ENCODE data around the gene FCHSD1. TPM values are rescaled to one million over a fixed set of nuclear protein-coding genes. Genes with fewer than 3 reads are reported as not detected.
A peak's percentile ranks its signal among the peaks of the same experiment; 100 is the strongest.

FCHSD1 gene
- total RNA-seq, 4 donors from 2014 or later: 15.2 to 28.3 (median 22.7) TPM

DNA sequence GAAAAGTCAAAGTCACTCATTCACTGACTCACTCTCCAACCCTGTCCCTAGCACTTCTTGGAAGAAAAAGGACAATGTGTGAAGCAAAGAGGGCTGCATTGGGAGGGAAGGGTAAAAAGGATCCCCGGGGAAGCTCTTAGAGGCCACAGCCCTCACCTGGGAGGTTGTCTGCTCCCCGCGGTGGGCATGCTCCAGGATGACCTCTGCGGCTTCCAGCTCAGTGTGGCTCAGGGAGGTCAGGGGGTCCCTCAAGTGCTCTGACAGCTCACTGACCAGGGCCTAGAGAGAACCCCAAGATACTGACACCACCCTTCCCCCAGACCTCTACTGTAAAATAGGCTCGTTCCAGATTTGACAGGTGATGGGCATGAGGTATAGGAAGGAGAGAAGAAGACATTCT, 4.0 kb downstream of the FCHSD1 start:
- TF ChIP-seq POLR2A (IDR thresholded peaks at IDR 0.05): no peak
- TF ChIP-seq, protein P1, sequence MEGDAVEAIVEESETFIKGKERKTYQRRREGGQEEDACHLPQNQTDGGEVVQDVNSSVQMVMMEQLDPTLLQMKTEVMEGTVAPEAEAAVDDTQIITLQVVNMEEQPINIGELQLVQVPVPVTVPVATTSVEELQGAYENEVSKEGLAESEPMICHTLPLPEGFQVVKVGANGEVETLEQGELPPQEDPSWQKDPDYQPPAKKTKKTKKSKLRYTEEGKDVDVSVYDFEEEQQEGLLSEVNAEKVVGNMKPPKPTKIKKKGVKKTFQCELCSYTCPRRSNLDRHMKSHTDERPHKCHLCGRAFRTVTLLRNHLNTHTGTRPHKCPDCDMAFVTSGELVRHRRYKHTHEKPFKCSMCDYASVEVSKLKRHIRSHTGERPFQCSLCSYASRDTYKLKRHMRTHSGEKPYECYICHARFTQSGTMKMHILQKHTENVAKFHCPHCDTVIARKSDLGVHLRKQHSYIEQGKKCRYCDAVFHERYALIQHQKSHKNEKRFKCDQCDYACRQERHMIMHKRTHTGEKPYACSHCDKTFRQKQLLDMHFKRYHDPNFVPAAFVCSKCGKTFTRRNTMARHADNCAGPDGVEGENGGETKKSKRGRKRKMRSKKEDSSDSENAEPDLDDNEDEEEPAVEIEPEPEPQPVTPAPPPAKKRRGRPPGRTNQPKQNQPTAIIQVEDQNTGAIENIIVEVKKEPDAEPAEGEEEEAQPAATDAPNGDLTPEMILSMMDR (IDR thresholded peaks at IDR 0.05): no peak
- Histone ChIP-seq H3K36me3 (peaks cover 0 to 5% of the 10 kb centered on the region in 2 donors), H3K27ac (no peak overlapping the region), H3K4me1 (peaks cover 5 to 11% of the 10 kb centered on the region in 2 donors), H3K9me3 (no peaks in the 10 kb centered on the region), H3K4me3 (replicated peaks in 1 of 3) (no peak overlapping the region), H3K27me3 (no peaks in the 10 kb centered on the region)
- intact Hi-C loops (cut with DNase I): no loop called here
- no peak for DNase-seq
- WGBS, 2 donors: 89 to 92% methylated on average over 4 to 5 of the region's 5 CpGs

DNA sequence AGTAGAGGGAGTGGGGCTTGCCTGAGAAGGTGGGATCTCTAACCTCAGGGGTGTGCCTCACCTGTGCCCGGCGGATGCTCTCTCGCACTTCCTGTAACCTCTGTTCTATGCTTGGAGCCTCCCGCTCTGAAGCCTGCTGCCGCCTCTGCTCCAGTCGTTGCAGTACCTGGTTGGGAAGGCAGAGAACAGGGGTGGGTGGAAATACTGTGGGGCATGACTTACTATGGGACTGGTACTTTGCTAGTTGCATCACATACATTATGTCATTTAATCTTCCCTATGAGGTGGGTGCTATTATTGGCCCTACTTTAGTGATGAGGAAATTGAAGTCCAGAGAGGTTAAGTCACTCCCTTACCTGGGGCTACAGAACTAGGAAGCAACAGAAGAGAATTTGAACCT, 5.2 kb downstream of the FCHSD1 start:
- no peak for TF ChIP-seq POLR2A (IDR thresholded peaks at IDR 0.05)
- TF ChIP-seq, protein P1 (IDR thresholded peaks at IDR 0.05): no peak
- 96 to 97% methylated on average over 6 of the region's 6 CpGs for WGBS, 2 donors
- no peak for DNase-seq
- Histone ChIP-seq H3K27me3 (no peaks in the 10 kb centered on the region), H3K36me3 (peaks cover 0 to 5% of the 10 kb centered on the region in 2 donors), H3K9me3 (no peaks in the 10 kb centered on the region), H3K27ac (no peak overlapping the region), H3K4me3 (replicated peaks in 1 of 3) (no peak overlapping the region), H3K4me1 (peaks cover 5 to 7% of the 10 kb centered on the region in 2 donors)
- intact Hi-C loops (cut with DNase I): no loop called here

DNA sequence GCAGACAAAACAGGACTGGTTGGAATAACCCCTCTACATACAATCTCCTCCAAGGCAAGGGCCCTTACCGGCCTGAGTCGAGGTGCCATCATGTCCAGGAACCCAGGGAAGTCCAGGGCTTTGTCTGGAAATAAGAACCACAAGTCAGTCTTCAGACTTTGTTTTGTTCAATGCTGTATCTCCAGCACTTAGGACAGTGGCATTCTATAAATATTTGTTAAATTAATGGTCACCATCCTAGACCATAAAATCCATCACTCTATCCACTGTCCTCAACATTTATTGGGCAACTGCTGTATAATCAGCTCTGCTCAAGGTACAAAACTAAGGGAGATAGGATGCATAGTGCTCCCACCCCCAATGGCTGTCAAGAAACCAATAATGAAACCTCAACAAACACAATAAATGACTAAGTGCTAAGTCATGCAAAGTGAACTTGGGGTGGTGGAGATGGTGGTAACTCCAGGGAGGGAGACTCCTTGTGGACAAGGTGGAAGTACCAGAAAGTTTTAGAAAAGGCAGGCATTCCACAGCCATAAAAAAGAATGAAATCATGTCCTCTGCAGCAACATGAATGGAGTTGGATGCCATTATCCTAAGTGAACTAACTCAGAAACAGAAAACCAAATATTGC, 9.5 kb downstream of the FCHSD1 start:
- no peak for TF ChIP-seq POLR2A (IDR thresholded peaks at IDR 0.05)
- TF ChIP-seq, protein P1 (IDR thresholded peaks at IDR 0.05): no peak
- peaks cover 13 to 19% of the 10 kb centered on the region in 2 donors for H3K4me1 ChIP-seq
- H3K4me3 ChIP-seq (replicated peaks in 1 of 3): no peak overlapping the region
- H3K27ac ChIP-seq: no peak overlapping the region
- 70 to 100% methylated on average over 2 of the region's 2 CpGs for WGBS, 2 donors
- no peaks in the 10 kb centered on the region for H3K27me3 ChIP-seq
- intact Hi-C loops (cut with DNase I): no loop called here
- no peak for DNase-seq
- no peaks in the 10 kb centered on the region for H3K9me3 ChIP-seq
- peaks cover 0 to 5% of the 10 kb centered on the region in 2 donors for H3K36me3 ChIP-seq

DNA sequence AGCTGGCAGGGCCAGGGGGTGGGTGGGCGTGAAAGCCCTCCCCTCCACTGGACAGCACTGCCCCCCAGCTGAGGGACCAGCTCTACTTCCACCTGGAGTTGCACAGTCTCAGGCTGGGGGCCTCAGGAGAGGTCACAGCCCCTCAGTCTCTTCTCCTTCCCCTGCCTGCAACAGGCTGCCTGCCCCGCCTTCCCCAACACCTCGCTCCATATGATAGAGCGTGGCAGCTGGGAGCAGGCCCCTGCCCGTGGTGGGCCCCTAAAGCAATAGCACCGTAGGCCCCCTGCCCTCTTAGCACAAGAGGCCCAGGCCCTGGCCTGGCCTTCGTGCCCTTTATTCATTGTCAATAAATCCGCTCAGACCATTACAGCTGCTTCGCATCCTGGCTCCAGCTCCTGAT, 10.5 kb downstream of the FCHSD1 start:
- H3K9me3 ChIP-seq: no peaks in the 10 kb centered on the region
- TF ChIP-seq, protein P1 (IDR thresholded peaks at IDR 0.05): no peak
- TF ChIP-seq POLR2A (IDR thresholded peaks at IDR 0.05): no peak
- peaks cover 17 to 23% of the 10 kb centered on the region in 2 donors for H3K4me1 ChIP-seq
- 88 to 91% methylated on average over 8 to 9 of the region's 9 CpGs for WGBS, 2 donors
- H3K27ac ChIP-seq: no peak overlapping the region
- H3K27me3 ChIP-seq: no peaks in the 10 kb centered on the region
- intact Hi-C loops (cut with DNase I): no loop called here
- peaks cover 0 to 2% of the 10 kb centered on the region in 2 donors for H3K36me3 ChIP-seq
- DNase-seq: no peak
- no peak overlapping the region for H3K4me3 ChIP-seq (replicated peaks in 1 of 3)

DNA sequence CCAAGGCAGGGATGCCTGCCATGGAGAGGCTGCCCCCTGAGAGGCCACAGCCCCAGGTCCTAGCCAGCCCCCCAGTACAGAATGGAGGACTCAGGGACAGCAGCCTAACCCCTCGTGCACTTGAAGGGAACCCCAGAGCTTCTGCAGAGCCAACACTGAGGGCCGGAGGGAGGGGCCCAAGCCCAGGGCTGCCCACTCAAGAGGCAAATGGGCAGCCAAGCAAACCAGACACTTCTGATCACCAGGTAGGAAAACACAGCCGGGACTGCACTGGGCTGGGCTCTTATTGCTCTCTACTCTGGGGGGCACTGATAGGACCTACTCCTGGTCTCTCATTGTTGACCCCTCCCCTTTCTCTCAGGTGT, 11.2 kb downstream of the FCHSD1 start:
- Histone ChIP-seq H3K9me3 (no peaks in the 10 kb centered on the region), H3K36me3 (no peaks in the 10 kb centered on the region), H3K4me3 (replicated peaks in 1 of 3) (no peak overlapping the region), H3K27me3 (no peaks in the 10 kb centered on the region), H3K27ac (no peak overlapping the region), H3K4me1 (peaks cover 23 to 30% of the 10 kb centered on the region in 2 donors)
- TF ChIP-seq POLR2A (IDR thresholded peaks at IDR 0.05): no peak
- TF ChIP-seq, protein P1 (IDR thresholded peaks at IDR 0.05): no peak
- intact Hi-C loops (cut with DNase I): no loop called here
- DNase-seq: peak; percentile 38 to 70
- WGBS, 2 donors: 40 to 66% methylated on average over 3 of the region's 3 CpGs

All from thyroid gland (tissue), 4 donors.